NK-92 treated with Interleukin-12 subunit alpha and Interleukin-12 subunit beta, amount 100 ng/mL, for 24 hours (cell line): Measurements from ENCODE around the gene JPH4.
"Not testable (repeated sequence)": the region's sequence is repeated elsewhere in the genome, so short reads cannot be mapped to it uniquely, and the experiment has no call there.

ENCODE experiments used
- DNase-seq: peaks from one replicate; lab custom pipeline; 2025; lab: John Stamatoyannopoulos, UW

The JPH4 gene

GRCh38 chr14:23547924-23548323 lies 30.7 kb downstream of the JPH4 start:
- DNase-seq, result no peak

GRCh38 chr14:23546450-23547035 lies 32.0 kb downstream of the JPH4 start:
- DNase-seq, result no peak

- DNase-seq, result no peak
These were observed 32.7 kb downstream of the JPH4 start for GRCh38 chr14:23545740-23546365.

DNA sequence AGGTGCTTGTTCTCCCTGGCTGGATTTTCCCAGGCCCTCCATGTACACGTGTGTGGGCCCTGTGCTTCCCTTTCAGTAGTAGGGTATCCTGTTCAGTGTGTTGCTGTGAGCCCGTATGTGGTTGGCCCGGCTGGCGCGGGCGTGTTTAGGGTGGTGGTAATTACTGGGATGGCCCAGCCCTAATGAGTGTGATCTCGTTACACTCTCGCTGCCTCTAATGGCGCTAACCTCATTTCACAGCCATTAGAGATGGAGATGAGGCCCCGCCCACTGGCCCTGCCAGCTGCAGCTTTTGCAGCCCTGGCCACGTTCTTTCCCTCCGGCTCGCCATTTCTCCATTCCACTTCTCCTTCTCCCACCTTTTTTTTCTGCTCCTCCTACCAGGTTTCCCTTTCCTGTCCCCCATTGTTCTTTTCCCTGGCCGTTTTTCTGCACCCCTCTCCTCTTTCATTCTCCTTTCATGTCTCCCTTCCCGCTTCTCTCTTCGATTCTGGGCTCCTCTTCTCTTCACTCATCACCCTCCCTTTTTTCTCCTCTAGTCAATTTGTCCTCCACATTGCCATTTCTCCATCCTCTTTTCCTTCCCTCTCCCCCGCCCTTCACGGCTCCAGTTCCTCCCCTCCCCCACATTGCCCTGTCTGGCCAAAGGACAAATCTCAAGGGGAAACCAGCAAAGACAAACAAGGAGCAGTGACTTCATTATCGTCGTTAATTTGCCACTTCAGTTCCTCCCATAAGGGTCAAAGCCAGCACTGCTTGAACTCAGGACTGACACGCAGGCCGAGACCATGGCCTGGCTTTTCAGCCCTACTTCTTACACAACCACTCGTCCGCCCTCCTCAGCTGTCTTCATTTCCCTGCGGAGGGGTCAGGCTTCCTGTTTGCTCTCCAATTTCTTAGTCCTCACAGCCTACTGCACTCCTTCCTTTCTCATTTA lies 33.8 kb downstream of the JPH4 start:
- no peak for DNase-seq

DNA sequence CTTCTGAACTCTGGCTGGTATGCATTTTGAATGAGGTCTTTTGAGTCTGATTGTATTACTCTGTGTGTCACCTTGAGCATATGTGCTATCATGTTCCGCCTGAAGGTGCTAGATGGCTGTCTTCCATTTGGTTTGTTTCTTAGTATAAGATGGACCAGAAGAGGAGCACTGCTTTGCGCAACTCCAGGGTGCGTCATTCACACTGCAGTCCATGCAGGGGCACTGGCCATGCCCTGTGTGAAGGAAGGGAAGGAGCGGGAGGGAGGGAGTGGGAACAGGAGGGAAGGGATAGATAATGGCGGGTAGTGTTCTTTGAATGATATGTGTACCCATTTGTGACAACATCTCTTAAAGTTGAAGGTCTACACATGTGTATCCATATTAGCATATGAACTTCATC lies 35.2 kb downstream of the JPH4 start:
- DNase-seq, result no peak

DNA sequence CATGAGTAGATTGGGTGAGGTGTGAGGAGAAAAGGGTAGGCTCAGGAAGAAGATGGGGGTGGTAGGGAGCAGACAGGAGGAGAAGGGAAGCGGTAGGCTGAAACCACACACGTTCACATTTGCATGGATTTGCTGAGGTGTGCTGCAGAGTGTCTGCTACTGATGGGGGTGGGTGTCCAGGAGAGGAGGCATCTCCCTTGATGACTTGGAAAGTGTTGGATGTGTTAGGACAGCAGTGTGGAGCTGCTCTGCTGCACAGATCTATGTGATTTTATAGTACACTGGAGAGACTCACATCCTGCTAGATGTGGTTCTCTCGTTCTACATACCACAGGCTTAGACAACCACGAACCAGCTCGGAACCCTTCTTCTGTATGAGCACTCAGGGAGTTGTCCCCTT lies 36.3 kb downstream of the JPH4 start:
- DNase-seq, result no peak

- no peak for DNase-seq
These were observed 38.5 kb downstream of the JPH4 start for GRCh38 chr14:23540141-23540469.

DNA sequence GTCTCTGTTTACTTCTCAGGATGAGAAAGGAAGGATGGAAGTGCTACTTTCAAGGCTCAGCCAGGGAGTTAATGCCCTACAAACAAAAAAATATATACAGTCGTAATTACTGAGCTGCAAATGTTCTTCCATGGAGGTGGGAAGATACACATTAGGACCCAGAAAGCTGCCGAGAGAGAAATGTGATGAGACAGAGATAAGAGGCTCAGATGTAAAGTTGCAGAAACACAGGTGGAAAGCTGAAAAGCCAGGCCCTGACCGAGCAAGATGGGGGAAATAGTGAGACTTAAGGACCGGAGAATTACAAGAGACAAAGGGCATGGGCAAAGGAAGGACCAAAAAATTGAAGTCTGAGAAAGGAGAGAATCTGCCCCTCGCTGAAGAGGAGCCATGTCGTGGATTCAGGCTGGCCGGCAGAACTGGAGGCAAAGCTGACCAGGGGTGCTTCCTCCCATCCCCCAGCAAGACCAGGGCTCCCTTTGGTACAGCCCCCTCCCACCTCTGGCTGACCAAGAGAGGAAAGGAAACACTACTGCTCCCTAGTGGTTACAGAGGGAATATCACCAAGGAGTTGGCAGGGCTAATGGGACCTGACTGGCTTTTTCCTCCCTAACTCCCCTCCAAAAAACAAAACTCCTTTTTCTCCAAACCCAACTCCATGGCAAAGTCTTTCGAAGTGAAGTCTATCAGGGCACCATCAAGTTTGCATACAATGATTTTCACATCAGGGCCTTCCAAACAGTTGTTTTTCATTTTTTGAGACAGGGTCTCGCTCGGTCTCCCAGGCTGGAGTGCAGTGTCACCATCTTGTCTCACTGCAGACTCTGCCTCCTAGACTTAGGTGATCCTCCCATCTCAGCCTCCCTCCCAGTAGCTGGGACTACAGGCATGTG lies 39.1 kb downstream of the JPH4 start:
- no peak for DNase-seq

GRCh38 chr14:23538785-23539184 lies 39.8 kb downstream of the JPH4 start:
- DNase-seq, result no peak

DNA sequence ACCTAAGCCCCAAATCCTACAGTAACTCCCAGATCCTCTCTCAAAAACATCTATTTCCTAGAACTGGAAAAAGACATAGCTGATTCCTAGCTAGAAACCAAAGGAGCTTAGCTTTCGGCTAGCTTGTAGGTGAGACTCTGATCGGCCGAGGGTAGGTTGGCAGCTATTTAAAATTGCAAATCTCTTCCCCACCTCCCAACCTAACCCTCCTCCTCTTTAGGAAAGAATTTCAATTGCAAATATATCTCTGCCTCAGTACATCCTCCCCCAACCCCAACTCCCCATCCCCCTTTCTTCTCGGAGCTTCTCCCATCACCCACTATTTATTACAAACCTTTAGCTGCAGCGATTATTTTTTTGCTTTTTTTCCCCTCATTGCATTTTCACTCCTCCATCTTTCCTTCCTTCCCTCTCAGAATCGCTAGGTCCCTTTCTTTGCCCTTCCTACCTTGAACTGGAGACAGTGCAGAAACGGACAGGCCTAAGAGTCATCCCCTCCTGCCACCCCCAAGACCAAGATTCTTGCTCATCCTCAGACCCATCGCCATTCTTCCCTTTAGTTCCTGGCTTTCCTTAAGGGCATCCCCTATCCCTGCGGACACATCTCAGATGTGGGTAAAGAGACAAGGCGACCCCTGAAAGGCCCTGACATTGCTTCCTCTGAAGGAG lies 40.4 kb downstream of the JPH4 start:
- DNase-seq, result no peak

DNA sequence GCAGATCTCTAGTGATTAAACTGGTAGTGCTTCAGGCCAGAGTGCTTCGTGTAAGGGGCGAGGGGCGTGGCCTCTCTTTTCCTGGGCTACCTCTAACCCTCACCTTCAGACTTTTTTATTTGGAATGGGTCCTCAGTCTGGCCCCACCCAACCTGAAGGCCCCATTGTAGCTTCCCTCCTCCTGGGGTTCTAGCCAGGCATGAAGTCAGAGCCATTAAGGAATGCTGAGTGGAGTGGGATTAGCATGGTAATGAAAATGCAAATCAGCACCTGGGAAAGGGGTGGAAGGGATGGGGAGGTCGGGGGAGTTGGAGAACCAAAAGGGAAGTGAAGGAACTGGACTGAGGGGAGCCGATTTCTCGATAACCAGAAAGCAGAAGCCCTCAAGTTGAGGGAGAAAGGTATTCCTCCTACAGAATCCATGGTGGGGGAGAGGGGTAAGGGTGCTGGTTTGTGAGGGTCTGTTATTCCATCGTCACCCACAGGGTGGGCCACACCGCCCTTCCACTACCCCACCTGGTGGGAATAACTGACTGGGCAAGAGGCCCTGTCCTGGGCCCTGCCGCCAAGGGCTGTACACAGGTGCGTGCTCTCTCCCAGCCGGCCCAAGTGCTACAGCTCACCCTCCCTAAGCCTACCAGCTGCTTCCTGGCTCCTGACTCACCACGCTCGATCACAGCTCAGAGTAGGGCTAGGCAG lies 41.1 kb downstream of the JPH4 start:
- DNase-seq, result no peak

- not testable (repeated sequence) for DNase-seq
These were observed 41.7 kb downstream of the JPH4 start for GRCh38 chr14:23536906-23537305.

DNA sequence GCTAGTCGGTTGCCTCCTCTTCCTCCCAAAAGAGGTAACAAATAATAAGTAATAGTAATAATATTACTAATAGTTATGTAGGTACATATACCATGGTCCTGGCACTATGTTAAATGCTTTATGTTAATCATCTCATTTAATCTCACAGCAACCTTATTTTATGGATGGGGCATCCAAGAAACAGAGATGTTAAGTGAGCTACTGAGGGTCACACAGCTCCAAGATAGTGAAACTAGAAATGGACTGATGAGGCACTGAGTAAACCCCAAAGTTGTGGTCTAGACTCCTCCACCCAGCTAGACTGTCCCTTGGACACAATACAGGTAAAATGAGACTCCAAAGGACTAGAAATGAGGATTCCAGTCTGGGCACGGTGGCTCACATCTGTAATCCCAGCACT lies 42.1 kb downstream of the JPH4 start:
- no peak for DNase-seq

DNA sequence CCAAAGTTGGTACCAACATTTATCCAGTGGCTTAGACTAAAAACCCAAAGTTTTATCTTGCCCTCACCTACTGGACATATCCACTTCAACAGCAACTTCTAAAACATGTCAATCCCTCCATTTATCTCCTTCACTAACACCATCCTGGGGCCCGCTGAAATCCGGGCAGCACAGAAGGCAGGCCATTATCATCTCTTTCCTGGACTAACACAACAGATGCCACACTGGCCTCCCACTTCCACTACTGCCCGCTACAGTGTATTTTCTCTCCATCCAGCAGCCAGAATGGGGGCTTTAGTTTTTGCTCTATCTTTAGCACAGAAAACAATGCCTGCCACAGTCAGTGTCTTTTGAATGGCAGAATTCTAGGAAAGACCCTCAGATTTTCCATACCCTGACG lies 42.6 kb downstream of the JPH4 start:
- no peak for DNase-seq

DNA sequence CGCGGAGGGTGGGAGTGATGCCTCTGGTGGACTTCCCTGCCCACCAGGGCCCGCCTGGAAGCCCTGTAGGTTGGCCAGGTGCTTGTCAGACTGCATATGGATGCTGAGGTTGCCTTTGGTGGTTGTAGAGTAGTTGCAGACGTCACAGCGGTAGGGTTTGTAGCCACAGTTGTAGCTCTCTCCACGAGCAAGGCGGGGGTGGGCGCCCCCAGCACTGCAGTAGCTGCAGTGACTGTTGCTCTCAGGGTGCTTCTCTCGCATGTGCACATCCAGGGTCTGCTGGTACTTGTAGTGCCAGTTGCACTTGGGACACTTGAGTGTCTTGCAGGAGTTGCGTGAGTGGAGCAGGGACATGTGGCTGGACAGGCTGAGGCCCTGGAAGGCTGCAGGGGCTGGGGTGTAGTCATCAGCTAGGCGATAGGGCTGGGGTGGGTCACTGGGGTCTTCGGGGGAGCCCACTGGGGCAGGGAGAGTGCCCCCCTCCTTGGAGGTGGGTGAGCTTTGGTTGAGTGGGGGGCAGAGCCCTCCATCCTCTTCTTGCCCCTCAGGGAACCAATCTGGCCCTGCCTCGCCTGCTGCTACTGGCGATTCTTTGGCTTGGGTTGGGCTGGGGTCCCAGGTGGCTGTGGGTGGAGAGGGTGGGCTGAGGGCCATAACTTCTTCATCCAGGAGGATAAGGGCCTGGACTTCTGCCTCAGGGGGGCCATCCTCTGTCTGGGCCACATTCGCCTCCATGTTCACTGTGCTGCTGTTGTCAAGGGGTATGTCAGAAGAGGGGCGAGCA lies 44.7 kb downstream of the JPH4 start:
- no peak for DNase-seq

DNA sequence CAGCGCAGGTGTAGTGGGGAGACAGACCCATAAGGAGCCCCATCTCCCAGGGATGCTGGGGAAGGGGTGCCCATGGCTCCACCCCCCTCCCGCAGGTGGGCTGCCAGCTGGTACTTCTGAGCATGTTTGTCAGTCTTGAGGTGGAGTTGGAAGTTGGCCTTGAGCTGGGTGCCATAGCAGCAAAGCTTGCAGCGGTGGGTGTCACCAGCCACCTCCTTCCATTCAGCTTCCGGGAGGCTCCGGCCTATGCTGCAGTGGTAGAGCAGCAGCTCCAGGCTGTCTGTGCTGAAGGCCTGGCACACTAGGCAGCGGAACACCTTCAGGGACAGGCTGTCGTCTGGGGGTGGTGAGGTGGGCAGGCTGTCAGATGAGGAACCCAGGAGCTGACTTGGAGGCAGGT lies 45.9 kb downstream of the JPH4 start:
- DNase-seq, result no peak

GRCh38 chr14:23531391-23531790 lies 47.2 kb downstream of the JPH4 start:
- DNase-seq, result no peak

DNA sequence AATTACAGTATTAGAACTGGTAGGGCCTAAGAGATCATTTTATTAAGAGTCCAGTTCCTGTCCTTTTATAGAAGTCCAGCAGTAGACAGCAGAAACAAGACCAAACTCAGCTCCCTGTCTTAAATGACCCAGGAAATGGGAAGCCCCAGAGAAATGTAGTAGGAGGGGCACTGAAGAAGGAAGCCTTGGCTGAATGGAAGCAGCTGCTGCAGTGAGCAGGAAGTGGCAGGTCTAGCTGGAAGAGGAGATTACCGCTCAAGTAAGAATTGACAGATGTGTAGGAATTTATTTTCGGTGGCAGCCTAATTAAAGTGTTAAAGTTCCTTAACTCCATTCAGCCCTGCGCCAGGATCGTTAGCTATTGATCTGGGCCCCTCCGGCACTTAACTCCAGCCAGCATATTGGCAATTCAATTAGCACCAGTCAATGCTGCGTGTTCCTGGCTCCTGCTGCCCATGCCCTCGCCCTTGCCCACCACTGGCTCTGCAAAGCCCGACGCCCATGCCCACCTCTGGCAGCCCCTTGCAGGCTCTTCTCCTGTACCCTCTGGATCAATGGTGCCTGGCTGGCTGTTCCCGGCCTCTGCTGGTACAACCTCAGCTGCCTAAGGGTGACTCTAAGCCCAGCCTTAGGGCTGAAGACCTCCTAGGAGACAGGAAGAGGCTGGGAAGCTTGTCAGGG lies 48.1 kb downstream of the JPH4 start:
- no peak for DNase-seq

- no peak for DNase-seq
These were observed 49.6 kb downstream of the JPH4 start for GRCh38 chr14:23529016-23529415.

DNA sequence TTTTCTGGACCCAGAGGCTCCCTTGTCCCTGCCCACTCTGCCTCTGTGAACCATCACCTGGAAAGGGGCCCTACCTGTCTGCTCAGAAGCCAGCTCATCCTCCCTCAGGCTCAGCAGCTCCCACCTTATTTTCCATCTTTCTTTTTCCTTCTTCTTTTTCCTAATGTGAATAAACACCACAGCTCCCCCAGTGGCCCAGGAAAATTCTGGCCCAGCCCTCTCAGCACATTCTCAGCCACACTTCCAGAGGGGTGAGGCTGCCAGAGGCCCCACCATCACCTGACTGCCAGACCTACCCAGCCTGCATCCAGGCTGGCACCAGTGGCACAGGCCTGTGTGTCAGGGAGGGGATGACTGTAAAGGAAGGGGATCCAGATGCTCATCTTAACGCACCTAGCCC lies 50.0 kb downstream of the JPH4 start:
- no peak for DNase-seq
